Measurements from ENCODE around the gene RDH14. TPM values are rescaled to one million over a fixed set of nuclear protein-coding genes. Genes with fewer than 3 reads are reported as not detected.

RDH14 gene
- total and polyA plus RNA-seq, 2 of the 4 experiments (the other 2 are of a cell fraction): 11.9 to 12.2 TPM

GRCh38 chr2:18596993-18597392, 36.5 kb upstream of the RDH14 start:
- dilution Hi-C loops (cut with HindIII; ENCODE audit: low sequenced_read_pairs, unreplicated experiment) (no loop called here), in situ Hi-C loops (cut with MboI; ENCODE audit: low sequenced_read_pairs) (no loop called here), intact Hi-C loops (cut with micrococcal nuclease) (no loop called here)
- ChIA-PET CTCF (no interaction called here), POLR2A (ENCODE audit: unreplicated experiment) (no interaction called here)
- no peak overlapping the region for H2BK120ac ChIP-seq (ENCODE audit: low read depth, low read length)
- H2AFZ ChIP-seq (replicated peaks; ENCODE audit: low read length, poor library complexity): no peak overlapping the region
- no peaks in the 10 kb centered on the region for H3K36me3 ChIP-seq (ENCODE audit: control insufficient read depth, insufficient read depth, low read length)
- H4K20me1 ChIP-seq (ENCODE audit: insufficient read depth, low read length): no peaks in the 10 kb centered on the region
- 20% methylated on average over 1 of the region's 3 CpGs; no CpG with 5 or more reads in 1 of the 2 experiments for WGBS, 2 experiments (ENCODE audit: extremely low coverage in 2 of 2, insufficient read length in 1 of 2)
- H2BK20ac ChIP-seq (ENCODE audit: low read depth, low read length): no peak overlapping the region
- no peaks in the 10 kb centered on the region for H3K9me1 ChIP-seq (ENCODE audit: insufficient read depth, low read length)
- no peaks in the 10 kb centered on the region for H3K27me3 ChIP-seq (ENCODE audit: control insufficient read depth, insufficient read depth, low read length)
- TF ChIP-seq CTCF (conservative IDR thresholded peaks at IDR 0.05; ENCODE audit: low read depth, low read length): no peak
- TF ChIP-seq USF2 (IDR thresholded peaks at IDR 0.05; ENCODE audit: low read depth, low read length): no peak
- no peak for TF ChIP-seq MXI1 (IDR thresholded peaks at IDR 0.05; ENCODE audit: borderline replicate concordance, low read depth, low read length)
- no peak for TF ChIP-seq CHD1 (IDR thresholded peaks at IDR 0.05; ENCODE audit: low read depth, low read length)
- no peak for TF ChIP-seq RAD21 (IDR thresholded peaks at IDR 0.05; ENCODE audit: low read length)
- no peak for TF ChIP-seq MAZ (IDR thresholded peaks at IDR 0.05; ENCODE audit: borderline replicate concordance, low read depth, low read length)
- no peak for TF ChIP-seq NFE2L2 (IDR thresholded peaks at IDR 0.05; ENCODE audit: low read depth, low read length)
- TF ChIP-seq FOS (IDR thresholded peaks at IDR 0.05; ENCODE audit: low read depth, low read length): no peak
- no peak for TF ChIP-seq BHLHE40 (IDR thresholded peaks at IDR 0.05; ENCODE audit: low read depth, low read length)
- TF ChIP-seq RFX5 (IDR thresholded peaks at IDR 0.05; ENCODE audit: low read depth, low read length): no peak
- TF ChIP-seq RCOR1 (IDR thresholded peaks at IDR 0.05; ENCODE audit: insufficient replicate concordance, low read length): no peak
- TF ChIP-seq POLR2A (IDR thresholded peaks at IDR 0.05; ENCODE audit: low read depth, low read length): no peak
- no peak for TF ChIP-seq ELK1 (IDR thresholded peaks at IDR 0.05; ENCODE audit: borderline replicate concordance, low read depth, low read length)
- no peak overlapping the region for H2AK9ac ChIP-seq (replicated peaks; ENCODE audit: low read depth, low read length, poor library complexity)
- no peaks in the 10 kb centered on the region for H3K79me1 ChIP-seq (ENCODE audit: low read depth in 1 of 2, low read length in 2 of 2)
- H2AK5ac ChIP-seq (ENCODE audit: low read depth, low read length): no peak overlapping the region
- no peak overlapping the region for H4K91ac ChIP-seq (ENCODE audit: insufficient read depth, low read depth, low read length)
- no peak overlapping the region for H3K23ac ChIP-seq (ENCODE audit: low read depth, low read length)
- no peak overlapping the region for H4K5ac ChIP-seq (ENCODE audit: low read depth, low read length)
- no peak overlapping the region for H3K18ac ChIP-seq (ENCODE audit: low read depth, low read length)
- H4K8ac ChIP-seq (ENCODE audit: low read depth in 2 of 2, low read length in 2 of 2): no peak overlapping the region
- H3K9me3 ChIP-seq (ENCODE audit: control insufficient read depth, insufficient read depth, low read length): no peaks in the 10 kb centered on the region
- H3K56ac ChIP-seq (ENCODE audit: extremely low read depth, insufficient read depth, low read length): no peak overlapping the region
- H2BK5ac ChIP-seq (ENCODE audit: low read depth, low read length, poor library complexity, severe bottlenecking): no peak overlapping the region
- no TSS peak for BruUV-seq (replicated peaks)
- no peak for ATAC-seq (ENCODE audit: low read depth)
- no peak overlapping the region for H2BK15ac ChIP-seq (ENCODE audit: low read depth, low read length)
- no peak for DNase-seq
- H3K4ac ChIP-seq (ENCODE audit: low read depth, low read length): no peak overlapping the region
- H3K14ac ChIP-seq (replicated peaks; ENCODE audit: low read depth, low read length): no peak overlapping the region
- H3K9ac ChIP-seq (ENCODE audit: low read depth, low read length): no peak overlapping the region
- H3K4me3 ChIP-seq (ENCODE audit: insufficient read depth, low read depth, low read length): no peak overlapping the region
- H3K4me1 ChIP-seq (ENCODE audit: control insufficient read depth, insufficient read depth, low read length): peaks cover 7% of the 10 kb centered on the region; the same call in 1 of the 2 replicates
- no peak overlapping the region for H3K4me2 ChIP-seq (ENCODE audit: low read depth, low read length)
- no peak overlapping the region for H3K27ac ChIP-seq (ENCODE audit: insufficient read depth, low read length)

Data from IMR-90 (cell line).